DOHH2 (cell line): ENCODE data around the gene MEGF8.

ENCODE experiments used
- CTCF ChIP-seq: fragments of 200-600 bp; sonication (generic); IDR thresholded peaks from one replicate; pipeline ENCODE4 v1.5.1; 2014; ENCODE audit warnings: antibody characterized with exemption, mild to moderate bottlenecking, low read depth, low read length; ENCODE audit not compliant: poor library complexity, severe bottlenecking
- EZH2phosphoT487 ChIP-seq: fragments of 200-600 bp; sonication (generic); IDR thresholded peaks from 2 replicates; pipeline ENCODE4 v1.6.1; 2017; ENCODE audit warnings: borderline replicate concordance, mild to moderate bottlenecking, antibody characterized with exemption, low read length, moderate library complexity, mixed read lengths

- TF ChIP-seq CTCF, result no peak
- no peak for TF ChIP-seq EZH2phosphoT487
These were observed 25.0 kb downstream of the MEGF8 start for GRCh38 chr19:42350417-42350816.
